NCI-H748 (cell line): ENCODE results near the gene MYH8.

ENCODE experiments used
- DNase-seq: peaks from one replicate; lab custom pipeline; 2025; ENCODE audit not compliant: unreplicated experiment; lab: John Stamatoyannopoulos, UW

MYH8 gene

GRCh38 chr17:10384175-10384574 lies 37.6 kb downstream of the MYH8 start:
- no peak for DNase-seq

- DNase-seq = no peak
Measured at GRCh38 chr17:10380631-10381408, 40.9 kb downstream of the MYH8 start.

- no peak for DNase-seq
Measured at GRCh38 chr17:10372906-10373305, 48.8 kb downstream of the MYH8 start, which contains the start of gene MYH13. Gene MYH13, minus strand, starts transcription at chr17:10373006. Its CDS starts 8,476 bp downstream, at chr17:10364530.

- no peak for DNase-seq
Measured at GRCh38 chr17:10370016-10370608, 51.6 kb downstream of the MYH8 start.

- no peak for DNase-seq
Measured at GRCh38 chr17:10369239-10369638, 52.5 kb downstream of the MYH8 start.

- DNase-seq = no peak
Measured at GRCh38 chr17:10368561-10368960, 53.2 kb downstream of the MYH8 start.

- no peak for DNase-seq
Measured at GRCh38 chr17:10360578-10360977, 61.2 kb downstream of the MYH8 start.

GRCh38 chr17:10357768-10358167 lies 64.0 kb downstream of the MYH8 start:
- DNase-seq = no peak

GRCh38 chr17:10354651-10355050 lies 67.1 kb downstream of the MYH8 start:
- no peak for DNase-seq

GRCh38 chr17:10352893-10353292 lies 68.9 kb downstream of the MYH8 start:
- DNase-seq = no peak

- DNase-seq = no peak
Measured at GRCh38 chr17:10349403-10349802, 72.3 kb downstream of the MYH8 start.

GRCh38 chr17:10344816-10345215 lies 76.9 kb downstream of the MYH8 start:
- no peak for DNase-seq
